Suprapubic skin (tissue), 3 donors: ENCODE measurements around the gene TMEM126A.

Experiments
- EP300 ChIP-seq: sonication (generic); formaldehyde crosslinking; IDR thresholded peaks from one replicate; pipeline ENCODE4 v1.6.1; 2017; ENCODE audit warnings: antibody characterized with exemption
- POLR2A ChIP-seq, 2 donors: fragments of 450-650 bp; IDR thresholded peaks; one replicate each; pipeline ENCODE4 v1.6.1; 2017; ENCODE audit warnings: antibody characterized with exemption in 2 of 2, mild to moderate bottlenecking in 2 of 2, moderate library complexity in 2 of 2
- TF ChIP-seq, protein P1 (sequence below), 2 donors: fragments of 200-600 bp in 1 of 2; fragments of 450-650 bp in 1 of 2; sonication (generic) in 1 of 2; IDR thresholded peaks; one replicate each; pipeline ENCODE4 v1.5.1; 2016 to 2019; ENCODE audit warnings: antibody characterized with exemption in 2 of 2, mild to moderate bottlenecking in 1 of 2, moderate library complexity in 1 of 2

DNA sequence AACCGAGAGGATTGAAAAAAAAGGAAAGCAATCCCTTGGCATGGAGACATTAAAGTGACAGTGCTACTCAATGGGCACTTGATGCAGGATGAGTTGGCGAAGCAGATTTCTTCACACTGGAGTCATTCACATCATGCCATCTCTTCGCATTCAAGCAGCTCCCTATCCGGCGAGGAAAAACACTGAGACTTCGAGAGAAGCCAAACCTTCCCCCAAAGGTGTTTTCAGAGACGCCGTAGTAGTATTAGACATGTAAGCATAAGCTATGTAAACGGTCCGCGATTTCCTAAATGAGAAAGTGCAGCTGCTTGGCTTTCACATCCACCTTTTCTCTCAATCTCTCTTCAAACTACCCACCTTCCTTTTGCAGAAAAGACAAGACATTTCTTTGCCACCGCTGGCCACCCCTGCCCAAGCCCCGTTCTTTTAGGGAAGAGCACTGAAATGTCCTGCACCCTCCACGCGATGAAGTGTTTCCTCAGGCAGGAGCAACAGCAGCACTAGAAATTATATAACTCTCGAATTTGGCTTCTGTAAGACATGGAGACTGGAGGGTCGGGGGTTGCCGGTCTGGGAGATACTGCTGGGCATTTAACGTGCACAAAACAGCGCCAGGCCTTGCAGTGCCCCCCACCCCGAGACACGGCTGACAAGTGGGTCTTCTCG is 20.3 kb upstream of the TMEM126A start, which contains the start of gene DLG2:
- TF ChIP-seq, protein P1, sequence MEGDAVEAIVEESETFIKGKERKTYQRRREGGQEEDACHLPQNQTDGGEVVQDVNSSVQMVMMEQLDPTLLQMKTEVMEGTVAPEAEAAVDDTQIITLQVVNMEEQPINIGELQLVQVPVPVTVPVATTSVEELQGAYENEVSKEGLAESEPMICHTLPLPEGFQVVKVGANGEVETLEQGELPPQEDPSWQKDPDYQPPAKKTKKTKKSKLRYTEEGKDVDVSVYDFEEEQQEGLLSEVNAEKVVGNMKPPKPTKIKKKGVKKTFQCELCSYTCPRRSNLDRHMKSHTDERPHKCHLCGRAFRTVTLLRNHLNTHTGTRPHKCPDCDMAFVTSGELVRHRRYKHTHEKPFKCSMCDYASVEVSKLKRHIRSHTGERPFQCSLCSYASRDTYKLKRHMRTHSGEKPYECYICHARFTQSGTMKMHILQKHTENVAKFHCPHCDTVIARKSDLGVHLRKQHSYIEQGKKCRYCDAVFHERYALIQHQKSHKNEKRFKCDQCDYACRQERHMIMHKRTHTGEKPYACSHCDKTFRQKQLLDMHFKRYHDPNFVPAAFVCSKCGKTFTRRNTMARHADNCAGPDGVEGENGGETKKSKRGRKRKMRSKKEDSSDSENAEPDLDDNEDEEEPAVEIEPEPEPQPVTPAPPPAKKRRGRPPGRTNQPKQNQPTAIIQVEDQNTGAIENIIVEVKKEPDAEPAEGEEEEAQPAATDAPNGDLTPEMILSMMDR (IDR thresholded peaks at IDR 0.05), result no peak
- TF ChIP-seq EP300 (no peak), POLR2A (IDR thresholded peaks at IDR 0.05) (no peak)
